Neural cell (in vitro differentiated cells): ENCODE results near the gene PAX2.

Experiments
- EP300 ChIP-seq: fragments of 450-650 bp; conservative IDR thresholded peaks from 2 replicates; pipeline ENCODE4 v1.6.1; 2014; ENCODE audit warnings: antibody characterized with exemption, mild to moderate bottlenecking, moderate library complexity; ENCODE audit not compliant: poor library complexity, severe bottlenecking
- POLR2AphosphoS5 ChIP-seq: IDR thresholded peaks from 2 replicates; pipeline ENCODE4 v1.6.1; 2012
- SMC3 ChIP-seq: fragments of 450-650 bp; conservative IDR thresholded peaks from 2 replicates; pipeline ENCODE4 v1.6.1; 2014; ENCODE audit warnings: antibody characterized with exemption, mild to moderate bottlenecking, moderate library complexity; ENCODE audit not compliant: poor library complexity
- TF ChIP-seq, protein P1 (sequence below): fragments of 450-650 bp; IDR thresholded peaks from 2 replicates; pipeline ENCODE4 v1.5.1; 2014; ENCODE audit warnings: antibody characterized with exemption, mild to moderate bottlenecking, moderate library complexity; ENCODE audit not compliant: poor library complexity, severe bottlenecking
- TF ChIP-seq, protein P2 (sequence below): IDR thresholded peaks from 2 replicates; pipeline ENCODE4 v1.6.1; 2012; ENCODE audit warnings: borderline replicate concordance

DNA sequence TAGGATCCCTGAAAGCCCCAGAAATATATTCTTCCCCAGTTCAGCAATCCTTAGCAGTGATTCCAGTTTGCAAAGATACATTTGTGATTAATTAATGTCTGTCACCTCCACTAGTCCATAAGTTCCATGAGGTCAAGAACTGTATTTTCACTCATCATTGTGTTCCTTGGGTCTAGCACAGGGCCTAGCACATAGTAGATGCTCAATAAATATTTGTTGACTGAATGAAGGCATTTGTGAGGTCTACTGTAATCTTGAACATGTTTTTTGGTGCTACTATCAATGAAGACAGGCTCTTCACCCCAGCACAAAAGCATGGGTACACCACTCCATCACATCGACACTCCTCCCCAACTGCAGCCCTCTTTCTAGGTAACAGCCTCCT lies 30.8 kb upstream of the PAX2 start:
- TF ChIP-seq, protein P1, sequence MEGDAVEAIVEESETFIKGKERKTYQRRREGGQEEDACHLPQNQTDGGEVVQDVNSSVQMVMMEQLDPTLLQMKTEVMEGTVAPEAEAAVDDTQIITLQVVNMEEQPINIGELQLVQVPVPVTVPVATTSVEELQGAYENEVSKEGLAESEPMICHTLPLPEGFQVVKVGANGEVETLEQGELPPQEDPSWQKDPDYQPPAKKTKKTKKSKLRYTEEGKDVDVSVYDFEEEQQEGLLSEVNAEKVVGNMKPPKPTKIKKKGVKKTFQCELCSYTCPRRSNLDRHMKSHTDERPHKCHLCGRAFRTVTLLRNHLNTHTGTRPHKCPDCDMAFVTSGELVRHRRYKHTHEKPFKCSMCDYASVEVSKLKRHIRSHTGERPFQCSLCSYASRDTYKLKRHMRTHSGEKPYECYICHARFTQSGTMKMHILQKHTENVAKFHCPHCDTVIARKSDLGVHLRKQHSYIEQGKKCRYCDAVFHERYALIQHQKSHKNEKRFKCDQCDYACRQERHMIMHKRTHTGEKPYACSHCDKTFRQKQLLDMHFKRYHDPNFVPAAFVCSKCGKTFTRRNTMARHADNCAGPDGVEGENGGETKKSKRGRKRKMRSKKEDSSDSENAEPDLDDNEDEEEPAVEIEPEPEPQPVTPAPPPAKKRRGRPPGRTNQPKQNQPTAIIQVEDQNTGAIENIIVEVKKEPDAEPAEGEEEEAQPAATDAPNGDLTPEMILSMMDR: no peak
- no peak for TF ChIP-seq SMC3
- TF ChIP-seq, protein P2, sequence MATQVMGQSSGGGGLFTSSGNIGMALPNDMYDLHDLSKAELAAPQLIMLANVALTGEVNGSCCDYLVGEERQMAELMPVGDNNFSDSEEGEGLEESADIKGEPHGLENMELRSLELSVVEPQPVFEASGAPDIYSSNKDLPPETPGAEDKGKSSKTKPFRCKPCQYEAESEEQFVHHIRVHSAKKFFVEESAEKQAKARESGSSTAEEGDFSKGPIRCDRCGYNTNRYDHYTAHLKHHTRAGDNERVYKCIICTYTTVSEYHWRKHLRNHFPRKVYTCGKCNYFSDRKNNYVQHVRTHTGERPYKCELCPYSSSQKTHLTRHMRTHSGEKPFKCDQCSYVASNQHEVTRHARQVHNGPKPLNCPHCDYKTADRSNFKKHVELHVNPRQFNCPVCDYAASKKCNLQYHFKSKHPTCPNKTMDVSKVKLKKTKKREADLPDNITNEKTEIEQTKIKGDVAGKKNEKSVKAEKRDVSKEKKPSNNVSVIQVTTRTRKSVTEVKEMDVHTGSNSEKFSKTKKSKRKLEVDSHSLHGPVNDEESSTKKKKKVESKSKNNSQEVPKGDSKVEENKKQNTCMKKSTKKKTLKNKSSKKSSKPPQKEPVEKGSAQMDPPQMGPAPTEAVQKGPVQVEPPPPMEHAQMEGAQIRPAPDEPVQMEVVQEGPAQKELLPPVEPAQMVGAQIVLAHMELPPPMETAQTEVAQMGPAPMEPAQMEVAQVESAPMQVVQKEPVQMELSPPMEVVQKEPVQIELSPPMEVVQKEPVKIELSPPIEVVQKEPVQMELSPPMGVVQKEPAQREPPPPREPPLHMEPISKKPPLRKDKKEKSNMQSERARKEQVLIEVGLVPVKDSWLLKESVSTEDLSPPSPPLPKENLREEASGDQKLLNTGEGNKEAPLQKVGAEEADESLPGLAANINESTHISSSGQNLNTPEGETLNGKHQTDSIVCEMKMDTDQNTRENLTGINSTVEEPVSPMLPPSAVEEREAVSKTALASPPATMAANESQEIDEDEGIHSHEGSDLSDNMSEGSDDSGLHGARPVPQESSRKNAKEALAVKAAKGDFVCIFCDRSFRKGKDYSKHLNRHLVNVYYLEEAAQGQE: no peak
- TF ChIP-seq POLR2AphosphoS5: no peak
- TF ChIP-seq EP300: no peak
